ENCODE results near the gene TBC1D3H.
"Not testable (repeated sequence)": the region's sequence is repeated elsewhere in the genome, so short reads cannot be mapped to it uniquely, and the experiment has no call there.

Gene TBC1D3H

DNA sequence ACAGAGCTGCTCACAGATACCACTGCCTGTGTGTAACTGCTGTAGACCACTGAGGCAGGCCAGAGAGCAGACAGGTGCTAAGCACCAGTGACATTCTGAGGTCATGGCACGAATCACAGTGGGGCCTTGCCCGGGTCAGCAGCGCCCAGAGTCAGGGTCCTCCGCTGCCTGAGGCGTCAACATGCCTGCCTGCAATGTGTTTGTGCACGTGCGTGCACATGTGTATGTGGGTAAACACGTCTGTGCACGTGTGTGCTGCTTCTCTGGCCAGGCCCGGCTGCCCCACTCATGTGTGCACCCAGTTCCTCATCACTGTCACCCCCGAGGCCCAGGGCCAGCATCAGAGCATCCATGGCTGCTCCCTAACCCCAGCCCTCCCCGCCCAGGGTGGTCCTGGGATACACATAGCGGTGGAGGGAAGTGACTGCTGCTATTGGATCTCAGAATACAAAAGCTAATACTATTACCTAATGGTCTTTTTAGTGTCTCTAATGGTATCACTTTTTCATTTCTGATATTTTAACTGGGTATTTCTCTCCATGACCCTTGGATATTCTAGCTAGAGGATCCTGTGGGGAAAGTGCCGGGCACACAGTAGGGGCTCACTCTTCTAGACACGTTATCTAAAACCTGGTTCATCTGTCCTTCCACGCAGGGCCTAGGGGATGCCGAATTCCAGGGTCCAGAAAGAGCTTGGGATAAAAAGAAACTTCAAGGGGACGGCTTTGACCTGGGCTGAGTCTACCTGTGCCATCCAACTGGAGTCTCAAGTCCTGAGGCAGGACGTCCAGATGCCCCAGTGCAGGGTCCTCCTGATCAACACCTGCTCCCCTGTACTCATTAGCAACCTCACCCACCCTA lies at the start of gene TBC1D3H:
TBC1D3H (minus strand) TSS at position 51 of the 861 bp plus-strand sequence. CDS start 1,540 bp downstream, outside the sequence.
- DNase-seq (ENCODE audit: extremely low spot score); POLR2A ChIA-PET; CTCF ChIA-PET: not testable (repeated sequence)

DNA sequence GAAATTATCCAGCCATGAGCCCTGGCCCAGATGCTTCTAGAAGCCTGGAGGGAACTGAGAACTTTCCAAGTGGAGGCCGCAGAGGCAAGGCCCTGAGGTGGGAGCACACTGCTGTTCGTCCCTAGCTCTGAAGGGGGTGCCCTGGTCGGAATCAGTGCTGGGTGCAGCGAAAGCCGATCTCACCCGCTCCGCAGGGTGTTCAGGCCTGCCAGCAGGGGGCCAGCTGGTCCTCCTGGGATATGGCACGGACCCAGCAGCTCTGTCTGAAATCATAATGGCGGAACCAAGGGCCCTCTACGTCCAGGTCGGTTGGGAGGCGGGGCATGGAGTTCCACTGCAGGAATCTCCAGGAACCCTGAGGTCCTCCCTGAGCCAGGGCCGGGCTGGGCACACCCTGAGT lies 40.7 kb upstream of the TBC1D3H start:
- POLR2A ChIA-PET = not testable (repeated sequence)

DNA sequence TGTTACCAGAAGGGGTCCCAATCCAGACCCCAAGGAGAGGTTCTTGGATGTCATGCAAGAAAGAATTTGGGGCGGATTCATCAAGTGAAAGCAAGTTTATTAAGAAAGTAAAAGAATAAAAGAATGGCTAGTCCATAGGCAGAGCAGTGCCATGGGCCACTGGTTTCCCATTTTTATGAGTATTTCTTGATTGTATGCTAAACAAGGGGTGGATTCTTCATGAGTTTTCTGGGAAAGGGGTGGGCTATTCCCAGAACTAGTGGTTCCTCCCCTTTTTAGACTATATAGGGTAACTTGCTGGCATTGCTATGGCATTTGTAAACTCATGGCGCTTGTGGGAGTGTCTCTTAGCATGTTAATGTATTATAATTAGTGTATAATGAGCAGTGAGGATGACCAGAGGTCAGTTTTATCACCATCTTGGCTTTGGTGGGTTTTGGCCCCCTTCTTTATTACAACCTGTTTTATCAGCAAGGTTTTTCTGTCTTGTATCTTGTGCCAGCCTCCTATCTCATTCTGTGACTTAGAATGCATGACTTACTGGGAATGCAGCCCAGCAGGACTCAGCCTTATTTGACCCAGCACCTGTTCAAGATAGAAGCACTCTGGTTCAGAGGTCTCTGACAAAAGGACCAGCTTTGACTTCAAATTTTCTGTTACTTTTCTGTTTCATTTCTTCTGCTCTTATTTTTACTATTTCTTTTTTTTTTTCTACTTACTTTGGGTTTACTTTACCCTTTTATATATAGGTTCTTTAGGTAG lies 27.1 kb upstream of the TBC1D3H start:
- POLR2A ChIA-PET; CTCF ChIA-PET; DNase-seq (ENCODE audit: extremely low spot score): not testable (repeated sequence)

More for the DNA sequence above, 40.7 kb upstream of the TBC1D3H start:
- DNase-seq (ENCODE audit: extremely low spot score); CTCF ChIA-PET: not testable (repeated sequence)

- POLR2A ChIA-PET; DNase-seq (ENCODE audit: extremely low spot score); CTCF ChIA-PET: not testable (repeated sequence)
Measured at GRCh38 chr17:36390943-36391645, 2.9 kb upstream of the TBC1D3H start.

GRCh38 chr17:36375938-36376337 lies 12.3 kb downstream of the TBC1D3H start:
- DNase-seq (ENCODE audit: extremely low spot score); CTCF ChIA-PET; POLR2A ChIA-PET: not testable (repeated sequence)

DNA sequence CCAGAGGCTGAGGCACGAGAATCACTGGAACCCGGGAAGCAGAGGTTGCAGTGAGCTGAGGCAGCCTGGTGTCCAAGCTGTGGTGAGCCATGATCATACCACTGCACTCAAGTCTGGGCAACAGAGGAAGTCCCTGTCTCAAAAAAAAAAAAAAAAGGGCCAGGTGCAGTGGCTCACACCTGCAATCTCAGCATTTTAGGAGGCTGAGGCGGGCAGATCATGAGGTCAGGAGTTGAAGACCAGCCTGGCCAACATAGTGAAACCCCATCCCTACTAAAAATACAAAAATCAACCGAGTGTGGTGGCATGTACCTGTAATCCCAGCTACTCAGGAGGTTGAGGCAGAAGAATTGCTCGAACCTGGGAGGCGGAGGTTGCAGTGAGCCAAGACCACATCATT lies 25.7 kb downstream of the TBC1D3H start:
- CTCF ChIA-PET; DNase-seq (ENCODE audit: extremely low spot score); POLR2A ChIA-PET: not testable (repeated sequence)
